Neural cell (in vitro differentiated cells): ENCODE data around the gene GSG1L2. TPM values are rescaled to one million over a fixed set of nuclear protein-coding genes. Genes with fewer than 3 reads are reported as not detected.

Experiments used
- H2AFZ ChIP-seq: fragments of 200-600, 300-800 bp; sonication (generic), shearing (Covaris generic); 2 replicates; pipeline ENCODE4 v1.6.0; 2014; ENCODE audit warnings: low read depth, mild to moderate bottlenecking, antibody characterized with exemption, low read length, moderate library complexity
- H3F3A ChIP-seq: fragments of 200-600 bp; shearing (Covaris generic); 2 replicates; pipeline ENCODE4 v1.6.1; 2016; ENCODE audit warnings: mild to moderate bottlenecking, moderate library complexity, mixed read lengths, antibody characterized with exemption, low read length; ENCODE audit not compliant: insufficient read depth, poor library complexity, severe bottlenecking
- H3K27ac ChIP-seq: fragments of 200-600, 300-800 bp; sonication (generic), shearing (Covaris generic); 2 replicates; pipeline ENCODE4 v1.5.1; 2014; ENCODE audit warnings: mild to moderate bottlenecking, low read length, moderate library complexity
- H3K27me3 ChIP-seq: fragments of 300-800, 200-600 bp; sonication (generic), shearing (Covaris generic); 2 replicates; pipeline ENCODE4 v1.6.0; 2014; ENCODE audit warnings: mild to moderate bottlenecking, low read depth, low read length, moderate library complexity; ENCODE audit not compliant: insufficient read depth
- H3K36me3 ChIP-seq: fragments of 300-800, 200-600 bp; sonication (generic), shearing (Covaris generic); 2 replicates; pipeline ENCODE4 v1.5.1; 2014; ENCODE audit warnings: mild to moderate bottlenecking, antibody characterized with exemption, low read length, moderate library complexity; ENCODE audit not compliant: insufficient read depth
- H3K4me2 ChIP-seq: fragments of 300-800, 200-600 bp; sonication (generic), shearing (Covaris generic); 2 replicates; pipeline ENCODE4 v1.6.0; 2014; ENCODE audit warnings: mild to moderate bottlenecking, low read length
- H3K4me3 ChIP-seq: fragments of 300-800, 200-600 bp; sonication (generic), shearing (Covaris generic); 2 replicates; pipeline ENCODE4 v1.5.1; 2014; ENCODE audit warnings: mild to moderate bottlenecking, low read length, moderate library complexity
- H3K79me2 ChIP-seq: fragments of 200-600 bp; shearing (Covaris generic); replicated peaks from 2 replicates; pipeline ENCODE4 v1.6.0; 2014; ENCODE audit warnings: mild to moderate bottlenecking, low read length, moderate library complexity; ENCODE audit not compliant: insufficient read depth
- H3K9ac ChIP-seq: fragments of 300-800, 200-600 bp; sonication (generic), shearing (Covaris generic); 2 replicates; pipeline ENCODE4 v1.6.1; 2016; ENCODE audit warnings: mild to moderate bottlenecking, low read length, mixed read lengths
- H3K9me2 ChIP-seq: fragments of 200-600 bp; shearing (Covaris generic); 2 replicates; pipeline ENCODE4 v1.6.1; 2016; ENCODE audit warnings: mild to moderate bottlenecking, low read length, mixed read lengths; ENCODE audit not compliant: insufficient read depth
- H3K9me3 ChIP-seq: fragments of 200-600, 300-800 bp; sonication (generic), shearing (Covaris generic); 2 replicates; pipeline ENCODE4 v1.6.1; 2016; ENCODE audit warnings: mild to moderate bottlenecking, mixed run types, low read length, moderate library complexity, mixed read lengths
- H4K20me1 ChIP-seq: fragments of 200-600 bp; shearing (Covaris generic); 2 replicates; pipeline ENCODE4 v1.6.1; 2016; ENCODE audit warnings: mild to moderate bottlenecking, mixed run types; ENCODE audit not compliant: insufficient read depth
- EP300 ChIP-seq: fragments of 450-650 bp; conservative IDR thresholded peaks from 2 replicates; pipeline ENCODE4 v1.6.1; 2014; ENCODE audit warnings: antibody characterized with exemption, mild to moderate bottlenecking, moderate library complexity; ENCODE audit not compliant: poor library complexity, severe bottlenecking
- EZH2 ChIP-seq: fragments of 200-600, 300-800 bp; shearing (Covaris generic), sonication (generic); IDR thresholded peaks from 2 replicates; pipeline ENCODE4 v1.6.1; 2014; ENCODE audit warnings: antibody characterized with exemption, low read length, borderline replicate concordance, mild to moderate bottlenecking; ENCODE audit not compliant: insufficient read depth, poor library complexity, severe bottlenecking
- MXI1 ChIP-seq: fragments of 450-650 bp; conservative IDR thresholded peaks from 2 replicates; pipeline ENCODE4 v1.6.1; 2014; ENCODE audit warnings: antibody characterized with exemption, mild to moderate bottlenecking; ENCODE audit not compliant: poor library complexity, severe bottlenecking
- POLR2AphosphoS5 ChIP-seq: IDR thresholded peaks from 2 replicates; pipeline ENCODE4 v1.6.1; 2012
- RAD21 ChIP-seq: fragments of 450-650 bp; conservative IDR thresholded peaks from 2 replicates; pipeline ENCODE4 v1.6.1; 2014; ENCODE audit warnings: antibody characterized with exemption, mild to moderate bottlenecking, moderate library complexity
- SMC3 ChIP-seq: fragments of 450-650 bp; conservative IDR thresholded peaks from 2 replicates; pipeline ENCODE4 v1.6.1; 2014; ENCODE audit warnings: antibody characterized with exemption, mild to moderate bottlenecking, moderate library complexity; ENCODE audit not compliant: poor library complexity
- TAF1 ChIP-seq: IDR thresholded peaks from 2 replicates; pipeline ENCODE4 v1.6.1; 2012; ENCODE audit warnings: low read depth
- polyA plus RNA-seq: library from polyadenylated mRNA; depleted of rRNA; stranded (reverse); fragments of >200 nt; gene quantifications from 2 replicates; pipeline ENCODE4 v1.2.3, GENCODE V29; 2014
- TF ChIP-seq, protein P1 (sequence below): IDR thresholded peaks from 2 replicates; pipeline ENCODE4 v1.6.1; 2012; ENCODE audit warnings: borderline replicate concordance
- TF ChIP-seq, protein P2 (sequence below): fragments of 450-650 bp; IDR thresholded peaks from 2 replicates; pipeline ENCODE4 v1.5.1; 2014; ENCODE audit warnings: antibody characterized with exemption, mild to moderate bottlenecking, moderate library complexity; ENCODE audit not compliant: poor library complexity, severe bottlenecking

GSG1L2 gene
- polyA plus RNA-seq, 1 donor from 2014 or later = not detected

DNA sequence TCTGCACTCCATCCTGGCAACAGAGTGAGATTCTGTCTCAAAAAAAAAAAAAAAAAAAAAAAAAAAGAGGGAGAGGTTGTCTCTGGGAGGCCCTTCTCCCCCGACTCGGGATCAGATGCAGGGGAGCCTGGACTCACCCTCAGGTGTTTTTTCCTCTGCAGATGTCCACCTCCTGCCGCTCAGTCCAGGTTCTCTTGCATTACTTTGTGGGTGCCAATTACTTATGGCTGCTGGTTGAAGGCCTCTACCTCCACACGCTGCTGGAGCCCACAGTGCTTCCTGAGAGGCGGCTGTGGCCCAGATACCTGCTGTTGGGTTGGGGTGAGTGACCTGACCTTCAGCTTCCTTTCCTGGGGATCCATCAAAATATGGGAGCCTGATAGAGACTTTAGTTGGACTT is 37.9 kb upstream of the GSG1L2 start:
- H3K27me3 ChIP-seq = no peaks in the 10 kb centered on the region
- H3F3A ChIP-seq = no peaks in the 10 kb centered on the region
- H3K9me2 ChIP-seq = no peaks in the 10 kb centered on the region
- no peak overlapping the region for H2AFZ ChIP-seq
- H3K9ac ChIP-seq = no peak overlapping the region
- H3K9me3 ChIP-seq = no peaks in the 10 kb centered on the region
- TF ChIP-seq MXI1 (no peak), EP300 (no peak), EZH2 (no peak), TAF1 (no peak), RAD21 (no peak), POLR2AphosphoS5 (no peak), SMC3 (no peak)
- TF ChIP-seq, protein P1, sequence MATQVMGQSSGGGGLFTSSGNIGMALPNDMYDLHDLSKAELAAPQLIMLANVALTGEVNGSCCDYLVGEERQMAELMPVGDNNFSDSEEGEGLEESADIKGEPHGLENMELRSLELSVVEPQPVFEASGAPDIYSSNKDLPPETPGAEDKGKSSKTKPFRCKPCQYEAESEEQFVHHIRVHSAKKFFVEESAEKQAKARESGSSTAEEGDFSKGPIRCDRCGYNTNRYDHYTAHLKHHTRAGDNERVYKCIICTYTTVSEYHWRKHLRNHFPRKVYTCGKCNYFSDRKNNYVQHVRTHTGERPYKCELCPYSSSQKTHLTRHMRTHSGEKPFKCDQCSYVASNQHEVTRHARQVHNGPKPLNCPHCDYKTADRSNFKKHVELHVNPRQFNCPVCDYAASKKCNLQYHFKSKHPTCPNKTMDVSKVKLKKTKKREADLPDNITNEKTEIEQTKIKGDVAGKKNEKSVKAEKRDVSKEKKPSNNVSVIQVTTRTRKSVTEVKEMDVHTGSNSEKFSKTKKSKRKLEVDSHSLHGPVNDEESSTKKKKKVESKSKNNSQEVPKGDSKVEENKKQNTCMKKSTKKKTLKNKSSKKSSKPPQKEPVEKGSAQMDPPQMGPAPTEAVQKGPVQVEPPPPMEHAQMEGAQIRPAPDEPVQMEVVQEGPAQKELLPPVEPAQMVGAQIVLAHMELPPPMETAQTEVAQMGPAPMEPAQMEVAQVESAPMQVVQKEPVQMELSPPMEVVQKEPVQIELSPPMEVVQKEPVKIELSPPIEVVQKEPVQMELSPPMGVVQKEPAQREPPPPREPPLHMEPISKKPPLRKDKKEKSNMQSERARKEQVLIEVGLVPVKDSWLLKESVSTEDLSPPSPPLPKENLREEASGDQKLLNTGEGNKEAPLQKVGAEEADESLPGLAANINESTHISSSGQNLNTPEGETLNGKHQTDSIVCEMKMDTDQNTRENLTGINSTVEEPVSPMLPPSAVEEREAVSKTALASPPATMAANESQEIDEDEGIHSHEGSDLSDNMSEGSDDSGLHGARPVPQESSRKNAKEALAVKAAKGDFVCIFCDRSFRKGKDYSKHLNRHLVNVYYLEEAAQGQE = no peak
- TF ChIP-seq, protein P2, sequence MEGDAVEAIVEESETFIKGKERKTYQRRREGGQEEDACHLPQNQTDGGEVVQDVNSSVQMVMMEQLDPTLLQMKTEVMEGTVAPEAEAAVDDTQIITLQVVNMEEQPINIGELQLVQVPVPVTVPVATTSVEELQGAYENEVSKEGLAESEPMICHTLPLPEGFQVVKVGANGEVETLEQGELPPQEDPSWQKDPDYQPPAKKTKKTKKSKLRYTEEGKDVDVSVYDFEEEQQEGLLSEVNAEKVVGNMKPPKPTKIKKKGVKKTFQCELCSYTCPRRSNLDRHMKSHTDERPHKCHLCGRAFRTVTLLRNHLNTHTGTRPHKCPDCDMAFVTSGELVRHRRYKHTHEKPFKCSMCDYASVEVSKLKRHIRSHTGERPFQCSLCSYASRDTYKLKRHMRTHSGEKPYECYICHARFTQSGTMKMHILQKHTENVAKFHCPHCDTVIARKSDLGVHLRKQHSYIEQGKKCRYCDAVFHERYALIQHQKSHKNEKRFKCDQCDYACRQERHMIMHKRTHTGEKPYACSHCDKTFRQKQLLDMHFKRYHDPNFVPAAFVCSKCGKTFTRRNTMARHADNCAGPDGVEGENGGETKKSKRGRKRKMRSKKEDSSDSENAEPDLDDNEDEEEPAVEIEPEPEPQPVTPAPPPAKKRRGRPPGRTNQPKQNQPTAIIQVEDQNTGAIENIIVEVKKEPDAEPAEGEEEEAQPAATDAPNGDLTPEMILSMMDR = no peak
- H3K36me3 ChIP-seq = no peaks in the 10 kb centered on the region
- no peaks in the 10 kb centered on the region for H3K79me2 ChIP-seq
- no peaks in the 10 kb centered on the region for H4K20me1 ChIP-seq
- no peak overlapping the region for H3K27ac ChIP-seq
- H3K4me2 ChIP-seq = no peak overlapping the region
- no peak overlapping the region for H3K4me3 ChIP-seq

DNA sequence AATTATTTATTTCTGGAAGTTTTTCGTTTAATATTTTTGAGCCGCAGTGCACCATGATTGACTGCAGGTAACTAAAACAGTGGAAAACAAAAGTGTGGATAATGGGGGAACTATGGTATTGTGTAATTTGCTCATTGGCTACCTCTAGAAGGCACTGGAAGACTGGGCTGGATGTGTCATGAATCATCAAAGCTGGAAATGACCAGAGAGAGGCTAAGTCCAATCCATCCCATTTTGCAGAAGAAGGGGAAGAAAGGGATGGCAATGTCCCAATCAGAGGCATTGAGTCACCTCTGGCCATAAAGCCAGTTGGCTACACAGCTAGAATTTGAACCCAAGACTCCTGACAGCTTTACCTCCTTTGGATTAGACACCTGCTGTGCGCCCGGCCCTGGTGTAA is 33.2 kb upstream of the GSG1L2 start:
- no peaks in the 10 kb centered on the region for H3K36me3 ChIP-seq
- no peaks in the 10 kb centered on the region for H3K27me3 ChIP-seq
- H3K79me2 ChIP-seq = no peaks in the 10 kb centered on the region
- no peak overlapping the region for H3K27ac ChIP-seq
- H3K9me3 ChIP-seq = no peaks in the 10 kb centered on the region
- H3K9ac ChIP-seq = no peak overlapping the region
- H3K9me2 ChIP-seq = no peaks in the 10 kb centered on the region
- no peak for TF ChIP-seq EP300
- TF ChIP-seq EZH2 = no peak
- no peak for TF ChIP-seq POLR2AphosphoS5
- TF ChIP-seq MXI1 = no peak
- no peak for TF ChIP-seq SMC3
- TF ChIP-seq, protein P2 = no peak
- TF ChIP-seq TAF1 = no peak
- TF ChIP-seq RAD21 = no peak
- TF ChIP-seq, protein P1 = no peak
- H4K20me1 ChIP-seq = no peaks in the 10 kb centered on the region
- no peak overlapping the region for H3K4me2 ChIP-seq
- no peak overlapping the region for H2AFZ ChIP-seq
- H3K4me3 ChIP-seq = no peak overlapping the region
- H3F3A ChIP-seq = no peaks in the 10 kb centered on the region
